Muscle layer of colon (tissue), 2 donors: ENCODE data around the gene DPYD.

Experiments
- H3K27ac ChIP-seq: one replicate; pipeline ENCODE4 v1.7.0; 2013; ENCODE audit warnings: low read depth, mild to moderate bottlenecking, low read length, moderate library complexity
- H3K27me3 ChIP-seq, 2 donors: one replicate each; pipeline ENCODE4 v1.7.0; 2013; ENCODE audit warnings: low read length in 2 of 2, mild to moderate bottlenecking in 2 of 2; ENCODE audit not compliant: insufficient read depth in 2 of 2, control insufficient read depth in 1 of 2
- H3K36me3 ChIP-seq: one replicate; pipeline ENCODE4 v1.7.0; 2013; ENCODE audit warnings: mild to moderate bottlenecking, low read length; ENCODE audit not compliant: insufficient read depth
- H3K4me1 ChIP-seq: one replicate; pipeline ENCODE4 v1.7.0; 2013; ENCODE audit warnings: mild to moderate bottlenecking, low read length; ENCODE audit not compliant: insufficient read depth
- H3K4me3 ChIP-seq, 2 donors: one replicate each; pipeline ENCODE4 v1.7.0; 2013; ENCODE audit warnings: low read length in 2 of 2, low read depth in 1 of 2, mild to moderate bottlenecking in 1 of 2, moderate library complexity in 1 of 2
- H3K9ac ChIP-seq: one replicate; pipeline ENCODE4 v1.7.0; 2013; ENCODE audit warnings: low read length
- H3K9me3 ChIP-seq: one replicate; pipeline ENCODE4 v1.7.0; 2013; ENCODE audit warnings: mild to moderate bottlenecking, low read length
- donor health status: abdominal sarcoma.
- donor health status: Adenocarcinoma of cecum.

The DPYD gene

GRCh38 chr1:97508653-97509218, 412.1 kb downstream of the DPYD start:
- Histone ChIP-seq H3K4me1 (no peaks in the 10 kb centered on the region), H3K36me3 (no peaks in the 10 kb centered on the region), H3K27ac (no peak overlapping the region), H3K4me3 (no peak overlapping the region), H3K9ac (no peak overlapping the region), H3K9me3 (no peaks in the 10 kb centered on the region), H3K27me3 (no peaks in the 10 kb centered on the region)

GRCh38 chr1:97507863-97508262, 413.0 kb downstream of the DPYD start:
- H3K27me3 ChIP-seq = no peaks in the 10 kb centered on the region
- no peaks in the 10 kb centered on the region for H3K36me3 ChIP-seq
- H3K4me3 ChIP-seq = no peak overlapping the region
- H3K9ac ChIP-seq = no peak overlapping the region
- H3K27ac ChIP-seq = no peak overlapping the region
- no peaks in the 10 kb centered on the region for H3K4me1 ChIP-seq
- H3K9me3 ChIP-seq = no peaks in the 10 kb centered on the region

GRCh38 chr1:97506368-97506767, 414.5 kb downstream of the DPYD start:
- H3K27ac ChIP-seq = no peak overlapping the region
- H3K4me3 ChIP-seq = no peak overlapping the region
- no peaks in the 10 kb centered on the region for H3K4me1 ChIP-seq
- no peaks in the 10 kb centered on the region for H3K9me3 ChIP-seq
- H3K9ac ChIP-seq = no peak overlapping the region
- no peaks in the 10 kb centered on the region for H3K27me3 ChIP-seq
- H3K36me3 ChIP-seq = no peaks in the 10 kb centered on the region

- Histone ChIP-seq H3K4me3 (no peak overlapping the region), H3K4me1 (no peaks in the 10 kb centered on the region), H3K27ac (no peak overlapping the region), H3K27me3 (no peaks in the 10 kb centered on the region), H3K9me3 (no peaks in the 10 kb centered on the region), H3K36me3 (no peaks in the 10 kb centered on the region), H3K9ac (no peak overlapping the region)
Measured at GRCh38 chr1:97505816-97506215, 415.0 kb downstream of the DPYD start.

GRCh38 chr1:97505289-97505688, 415.5 kb downstream of the DPYD start:
- Histone ChIP-seq H3K27ac (no peak overlapping the region), H3K4me1 (no peaks in the 10 kb centered on the region), H3K36me3 (no peaks in the 10 kb centered on the region), H3K27me3 (no peaks in the 10 kb centered on the region), H3K4me3 (no peak overlapping the region), H3K9me3 (no peaks in the 10 kb centered on the region), H3K9ac (no peak overlapping the region)

- Histone ChIP-seq H3K9me3 (no peaks in the 10 kb centered on the region), H3K4me3 (no peak overlapping the region), H3K4me1 (no peaks in the 10 kb centered on the region), H3K36me3 (no peaks in the 10 kb centered on the region), H3K27me3 (no peaks in the 10 kb centered on the region), H3K27ac (no peak overlapping the region), H3K9ac (no peak overlapping the region)
Measured at GRCh38 chr1:97502360-97502759, 418.5 kb downstream of the DPYD start.

GRCh38 chr1:97501628-97502027, 419.2 kb downstream of the DPYD start:
- Histone ChIP-seq H3K9ac (no peak overlapping the region), H3K4me1 (no peaks in the 10 kb centered on the region), H3K27me3 (no peaks in the 10 kb centered on the region), H3K4me3 (no peak overlapping the region), H3K36me3 (no peaks in the 10 kb centered on the region), H3K27ac (no peak overlapping the region), H3K9me3 (no peaks in the 10 kb centered on the region)

GRCh38 chr1:97500760-97501159, 420.1 kb downstream of the DPYD start:
- no peaks in the 10 kb centered on the region for H3K4me1 ChIP-seq
- no peak overlapping the region for H3K4me3 ChIP-seq
- no peaks in the 10 kb centered on the region for H3K36me3 ChIP-seq
- no peaks in the 10 kb centered on the region for H3K9me3 ChIP-seq
- H3K9ac ChIP-seq = no peak overlapping the region
- no peak overlapping the region for H3K27ac ChIP-seq
- H3K27me3 ChIP-seq = no peaks in the 10 kb centered on the region

- no peak overlapping the region for H3K9ac ChIP-seq
- H3K27ac ChIP-seq = no peak overlapping the region
- H3K4me1 ChIP-seq = no peaks in the 10 kb centered on the region
- no peaks in the 10 kb centered on the region for H3K27me3 ChIP-seq
- H3K9me3 ChIP-seq = no peaks in the 10 kb centered on the region
- H3K4me3 ChIP-seq = no peak overlapping the region
- H3K36me3 ChIP-seq = no peaks in the 10 kb centered on the region
Measured at GRCh38 chr1:97499667-97500066, 421.2 kb downstream of the DPYD start.

GRCh38 chr1:97489834-97490233, 431.0 kb downstream of the DPYD start:
- H3K9me3 ChIP-seq = no peaks in the 10 kb centered on the region
- no peak overlapping the region for H3K4me3 ChIP-seq
- H3K27me3 ChIP-seq = no peaks in the 10 kb centered on the region
- H3K27ac ChIP-seq = no peak overlapping the region
- H3K4me1 ChIP-seq = no peaks in the 10 kb centered on the region
- no peak overlapping the region for H3K9ac ChIP-seq
- no peaks in the 10 kb centered on the region for H3K36me3 ChIP-seq

- H3K36me3 ChIP-seq = no peaks in the 10 kb centered on the region
- H3K27me3 ChIP-seq = no peaks in the 10 kb centered on the region
- H3K9me3 ChIP-seq = no peaks in the 10 kb centered on the region
Measured at GRCh38 chr1:97488530-97488929, 432.3 kb downstream of the DPYD start.

GRCh38 chr1:97482022-97482421, 438.8 kb downstream of the DPYD start:
- Histone ChIP-seq H3K4me3 (no peak overlapping the region), H3K27me3 (no peaks in the 10 kb centered on the region), H3K9me3 (no peaks in the 10 kb centered on the region), H3K27ac (no peak overlapping the region), H3K36me3 (no peaks in the 10 kb centered on the region), H3K4me1 (no peaks in the 10 kb centered on the region), H3K9ac (no peak overlapping the region)

More at GRCh38 chr1:97488530-97488929, 432.3 kb downstream of the DPYD start:
- Histone ChIP-seq H3K9ac (no peak overlapping the region), H3K4me1 (no peaks in the 10 kb centered on the region), H3K27ac (no peak overlapping the region), H3K4me3 (no peak overlapping the region)
